SK-N-SH (cell line): ENCODE results near the gene MAP4K4. TPM values are rescaled to one million over a fixed set of nuclear protein-coding genes. Genes with fewer than 3 reads are reported as not detected.
A peak's percentile ranks its signal among the peaks of the same experiment; 100 is the strongest.

Experiments
- CTCF ChIA-PET: fragments of 300-600, 350-600 bp; formaldehyde crosslinking; extraction: SDS; loops from one replicate; lab custom pipeline; 2021; lab: Yijun Ruan, JAX
- POLR2A ChIA-PET: fragments of 350-600 bp; sonication (Branson Sonifier 250); formaldehyde crosslinking; extraction: SDS; loops from one replicate; lab custom pipeline; 2020; ENCODE audit warnings: antibody characterized with exemption, inconsistent platforms; lab: Yijun Ruan, JAX
- DNase-seq: peaks from one replicate; pipeline ENCODE4 v3.0.0; 2012
- H2AFZ ChIP-seq: fragments of 200-600 bp; sonication (generic); 2 replicates; pipeline ENCODE4 v1.8.1; 2016; ENCODE audit warnings: antibody characterized with exemption, mild to moderate bottlenecking, low read depth
- H3F3A ChIP-seq: fragments of 200-600 bp; sonication (generic); replicated peaks from 2 replicates; pipeline ENCODE3; 2016; ENCODE audit warnings: antibody characterized with exemption, mild to moderate bottlenecking; ENCODE audit not compliant: insufficient read depth
- H3K27ac ChIP-seq, 2 experiments: fragments of 200-500 bp in 1 of 2; fragments of 200-600 bp in 1 of 2; sonication (Bioruptor generic) in 1 of 2; sonication (generic), shearing (Covaris generic) in 1 of 2; 2 replicates each; pipeline versions ENCODE4 v1.5.1 to v1.6.1; 2014 to 2016; ENCODE audit warnings: low read depth in 2 of 2, inconsistent platforms in 1 of 2, low read length in 1 of 2, mild to moderate bottlenecking in 1 of 2, mixed read lengths in 1 of 2
- H3K27me3 ChIP-seq: fragments of 200-600 bp; sonication (generic), shearing (Covaris generic); 2 replicates; pipeline ENCODE4 v1.6.1; 2016; ENCODE audit warnings: mixed run types; ENCODE audit not compliant: insufficient read depth
- H3K36me3 ChIP-seq, 2 experiments: fragments of 200-500 bp in 1 of 2; fragments of 200-600 bp in 1 of 2; sonication (Bioruptor generic) in 1 of 2; sonication (generic) in 1 of 2; replicated peaks in 1 of 2; 2 replicates each; pipeline versions ENCODE3 to v1.5.1; 2014 to 2016; ENCODE audit warnings: low read length in 1 of 2, mild to moderate bottlenecking in 1 of 2; ENCODE audit not compliant: insufficient read depth in 2 of 2, control insufficient read depth in 1 of 2
- H3K4me1 ChIP-seq, 2 experiments: fragments of 200-500 bp in 1 of 2; fragments of 200-600 bp in 1 of 2; sonication (Bioruptor generic) in 1 of 2; sonication (generic), shearing (Covaris generic) in 1 of 2; 2 replicates each; pipeline versions ENCODE4 v1.5.1 to v1.6.1; 2014 to 2016; ENCODE audit warnings: low read depth in 1 of 2, low read length in 1 of 2, mixed run types in 1 of 2; ENCODE audit not compliant: insufficient read depth in 2 of 2, control insufficient read depth in 1 of 2
- H3K4me2 ChIP-seq: fragments of 200-600 bp; sonication (generic), shearing (Covaris generic); 2 replicates; pipeline ENCODE4 v1.6.1; 2017; ENCODE audit warnings: mixed run types
- H3K4me3 ChIP-seq, 2 experiments: fragments of 200-500 bp in 1 of 2; fragments of 200-600 bp in 1 of 2; sonication (Bioruptor generic) in 1 of 2; sonication (generic), shearing (Covaris generic) in 1 of 2; 2 replicates each; pipeline versions ENCODE4 v1.5.1 to v1.8.1; 2014 to 2016; ENCODE audit warnings: low read depth in 2 of 2, inconsistent platforms in 1 of 2, low read length in 1 of 2, mild to moderate bottlenecking in 1 of 2, mixed read lengths in 1 of 2, moderate library complexity in 1 of 2
- H3K79me2 ChIP-seq: fragments of 200-600 bp; sonication (generic); 2 replicates; pipeline ENCODE4 v1.8.1; 2017; ENCODE audit warnings: mild to moderate bottlenecking; ENCODE audit not compliant: insufficient read depth
- H3K9ac ChIP-seq: fragments of 200-600 bp; sonication (generic); 2 replicates; pipeline ENCODE4 v1.6.1; 2017; ENCODE audit warnings: mixed run types
- H3K9me2 ChIP-seq: fragments of 200-600 bp; sonication (generic); 2 replicates; pipeline ENCODE4 v1.6.1; 2017; ENCODE audit warnings: mixed run types
- H3K9me3 ChIP-seq: fragments of 200-600 bp; sonication (generic); 2 replicates; pipeline ENCODE4 v1.6.1; 2017; ENCODE audit warnings: mixed run types, mild to moderate bottlenecking, moderate library complexity
- H4K20me1 ChIP-seq: fragments of 200-600 bp; sonication (generic); 2 replicates; pipeline ENCODE4 v1.6.1; 2017; ENCODE audit warnings: mild to moderate bottlenecking, mixed run types; ENCODE audit not compliant: insufficient read depth
- EP300 ChIP-seq, 2 experiments: IDR thresholded peaks; 2 replicates each; pipeline versions ENCODE4 v1.4.0 to v1.6.1; 2012; ENCODE audit warnings: borderline replicate concordance in 1 of 2, low read depth in 1 of 2, low read length in 1 of 2
- EZH2phosphoT487 ChIP-seq: fragments of 200-600 bp; sonication (generic); IDR thresholded peaks from 2 replicates; pipeline ENCODE4 v1.6.1; 2017; ENCODE audit warnings: low read depth, mixed run types, mild to moderate bottlenecking, antibody characterized with exemption, moderate library complexity, borderline replicate concordance
- GATA2 ChIP-seq: sonication (generic); formaldehyde crosslinking; IDR thresholded peaks from 2 replicates; pipeline ENCODE4 v1.5.0; 2020; ENCODE audit warnings: mild to moderate bottlenecking, missing genetic modification reagents
- NFIC ChIP-seq: IDR thresholded peaks from 2 replicates; pipeline ENCODE4 v1.4.0; 2012; ENCODE audit warnings: borderline replicate concordance
- NRF1 ChIP-seq: IDR thresholded peaks from 2 replicates; pipeline ENCODE4 v1.6.1; 2012; ENCODE audit warnings: low read depth, mild to moderate bottlenecking, low read length
- RAD21 ChIP-seq: IDR thresholded peaks from 2 replicates; pipeline ENCODE4 v1.6.1; 2012; ENCODE audit warnings: mild to moderate bottlenecking, low read length
- RFX5 ChIP-seq: IDR thresholded peaks from 2 replicates; pipeline ENCODE4 v1.6.1; 2012; ENCODE audit warnings: mild to moderate bottlenecking, improper control_type of control experiment, low read length
- TCF12 ChIP-seq: IDR thresholded peaks from 2 replicates; pipeline ENCODE4 v1.4.0; 2012
- YY1 ChIP-seq: IDR thresholded peaks from 2 replicates; pipeline ENCODE4 v1.4.0; 2012; ENCODE audit warnings: low read depth, mild to moderate bottlenecking
- WGBS: methylation state at CpG from one replicate; pipeline ENCODE4 v1.1.6; 2017; ENCODE audit warnings: low lambda C conversion rate; 5-methylcytosine and 5-hydroxymethylcytosine counted together
- polyA plus RNA-seq, 3 experiments: library from polyadenylated mRNA; depleted of rRNA; stranded (reverse); fragments of >200 nt; gene quantifications; 2 replicates each; pipeline ENCODE4 v1.2.3, GENCODE V29; 2012
- TF ChIP-seq, protein P1 (sequence below): fragments of 200-600 bp; sonication (generic); IDR thresholded peaks from 2 replicates; pipeline ENCODE4 v1.6.1; 2017; ENCODE audit warnings: antibody characterized with exemption, mild to moderate bottlenecking, moderate library complexity
- TF ChIP-seq, protein P2 (sequence below): IDR thresholded peaks from 2 replicates; pipeline ENCODE4 v1.6.1; 2012; ENCODE audit warnings: mild to moderate bottlenecking, low read depth, low read length, moderate library complexity
- TF ChIP-seq, protein P3 (sequence below): fragments of 150-350 bp; IDR thresholded peaks from 2 replicates; pipeline ENCODE4 v1.6.1; 2016; ENCODE audit warnings: mild to moderate bottlenecking, low read depth, low read length

The MAP4K4 gene
- polyA plus RNA-seq, 1 of the 3 experiments (the other 2 are of a cell fraction), result 72.9 TPM

DNA sequence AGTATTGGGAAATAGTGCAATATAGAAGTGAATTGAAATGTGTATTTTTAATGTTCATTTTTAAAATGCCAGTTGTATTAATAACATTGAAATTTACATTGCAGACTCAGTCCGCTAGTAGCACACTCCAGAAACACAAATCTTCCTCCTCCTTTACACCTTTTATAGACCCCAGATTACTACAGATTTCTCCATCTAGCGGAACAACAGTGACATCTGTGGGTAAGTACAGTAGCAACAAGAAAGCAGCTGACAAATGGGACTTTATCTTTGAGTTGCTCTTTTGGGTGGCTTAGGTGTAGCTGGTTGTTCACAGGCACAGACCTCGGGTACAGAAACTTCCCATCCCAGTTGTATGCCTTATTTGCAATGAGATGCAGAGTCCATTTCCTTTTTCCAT lies 176.0 kb downstream of the MAP4K4 start:
- Histone ChIP-seq H3K4me1 (no peaks in the 10 kb centered on the region), H3K27ac (no peak overlapping the region), H3K4me2 (no peak overlapping the region), H3K79me2 (no peaks in the 10 kb centered on the region), H3K27me3 (no peaks in the 10 kb centered on the region), H3K4me3 (no peak overlapping the region), H3F3A (peaks cover 6% of the 10 kb centered on the region), H3K9ac (no peak overlapping the region), H3K9me2 (no peaks in the 10 kb centered on the region), H3K36me3 (peaks cover 86 to 91% of the 10 kb centered on the region in 2 experiments), H4K20me1 (no peaks in the 10 kb centered on the region), H2AFZ (no peak overlapping the region), H3K9me3 (no peaks in the 10 kb centered on the region)
- POLR2A ChIA-PET, result no interaction called here
- CTCF ChIA-PET, result interaction anchor here (0.5 to 1.5 kb wide), 14 partner anchors 9 to 563 kb away, joined by 3 to 7 read pairs (median 4); no protein-coding TSS in a partner anchor
- WGBS, result 94% methylated on average over 3 of the region's 3 CpGs
- TF ChIP-seq EZH2phosphoT487 (no peak), NRF1 (no peak), RAD21 (peak; percentile 57), NFIC (no peak), EP300 (IDR thresholded peaks at IDR 0.05; ENCODE audit: borderline replicate concordance in 1 of 2, low read depth in 1 of 2, low read length in 1 of 2) (no peak), GATA2 (CRISPR knock-in tag) (no peak), YY1 (no peak), RFX5 (no peak), TCF12 (no peak)
- TF ChIP-seq, protein P1, sequence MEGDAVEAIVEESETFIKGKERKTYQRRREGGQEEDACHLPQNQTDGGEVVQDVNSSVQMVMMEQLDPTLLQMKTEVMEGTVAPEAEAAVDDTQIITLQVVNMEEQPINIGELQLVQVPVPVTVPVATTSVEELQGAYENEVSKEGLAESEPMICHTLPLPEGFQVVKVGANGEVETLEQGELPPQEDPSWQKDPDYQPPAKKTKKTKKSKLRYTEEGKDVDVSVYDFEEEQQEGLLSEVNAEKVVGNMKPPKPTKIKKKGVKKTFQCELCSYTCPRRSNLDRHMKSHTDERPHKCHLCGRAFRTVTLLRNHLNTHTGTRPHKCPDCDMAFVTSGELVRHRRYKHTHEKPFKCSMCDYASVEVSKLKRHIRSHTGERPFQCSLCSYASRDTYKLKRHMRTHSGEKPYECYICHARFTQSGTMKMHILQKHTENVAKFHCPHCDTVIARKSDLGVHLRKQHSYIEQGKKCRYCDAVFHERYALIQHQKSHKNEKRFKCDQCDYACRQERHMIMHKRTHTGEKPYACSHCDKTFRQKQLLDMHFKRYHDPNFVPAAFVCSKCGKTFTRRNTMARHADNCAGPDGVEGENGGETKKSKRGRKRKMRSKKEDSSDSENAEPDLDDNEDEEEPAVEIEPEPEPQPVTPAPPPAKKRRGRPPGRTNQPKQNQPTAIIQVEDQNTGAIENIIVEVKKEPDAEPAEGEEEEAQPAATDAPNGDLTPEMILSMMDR, result peak; percentile 34; the same call in 1 of the 2 replicates
- TF ChIP-seq, protein P2, sequence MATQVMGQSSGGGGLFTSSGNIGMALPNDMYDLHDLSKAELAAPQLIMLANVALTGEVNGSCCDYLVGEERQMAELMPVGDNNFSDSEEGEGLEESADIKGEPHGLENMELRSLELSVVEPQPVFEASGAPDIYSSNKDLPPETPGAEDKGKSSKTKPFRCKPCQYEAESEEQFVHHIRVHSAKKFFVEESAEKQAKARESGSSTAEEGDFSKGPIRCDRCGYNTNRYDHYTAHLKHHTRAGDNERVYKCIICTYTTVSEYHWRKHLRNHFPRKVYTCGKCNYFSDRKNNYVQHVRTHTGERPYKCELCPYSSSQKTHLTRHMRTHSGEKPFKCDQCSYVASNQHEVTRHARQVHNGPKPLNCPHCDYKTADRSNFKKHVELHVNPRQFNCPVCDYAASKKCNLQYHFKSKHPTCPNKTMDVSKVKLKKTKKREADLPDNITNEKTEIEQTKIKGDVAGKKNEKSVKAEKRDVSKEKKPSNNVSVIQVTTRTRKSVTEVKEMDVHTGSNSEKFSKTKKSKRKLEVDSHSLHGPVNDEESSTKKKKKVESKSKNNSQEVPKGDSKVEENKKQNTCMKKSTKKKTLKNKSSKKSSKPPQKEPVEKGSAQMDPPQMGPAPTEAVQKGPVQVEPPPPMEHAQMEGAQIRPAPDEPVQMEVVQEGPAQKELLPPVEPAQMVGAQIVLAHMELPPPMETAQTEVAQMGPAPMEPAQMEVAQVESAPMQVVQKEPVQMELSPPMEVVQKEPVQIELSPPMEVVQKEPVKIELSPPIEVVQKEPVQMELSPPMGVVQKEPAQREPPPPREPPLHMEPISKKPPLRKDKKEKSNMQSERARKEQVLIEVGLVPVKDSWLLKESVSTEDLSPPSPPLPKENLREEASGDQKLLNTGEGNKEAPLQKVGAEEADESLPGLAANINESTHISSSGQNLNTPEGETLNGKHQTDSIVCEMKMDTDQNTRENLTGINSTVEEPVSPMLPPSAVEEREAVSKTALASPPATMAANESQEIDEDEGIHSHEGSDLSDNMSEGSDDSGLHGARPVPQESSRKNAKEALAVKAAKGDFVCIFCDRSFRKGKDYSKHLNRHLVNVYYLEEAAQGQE, result no peak
- TF ChIP-seq, protein P3, sequence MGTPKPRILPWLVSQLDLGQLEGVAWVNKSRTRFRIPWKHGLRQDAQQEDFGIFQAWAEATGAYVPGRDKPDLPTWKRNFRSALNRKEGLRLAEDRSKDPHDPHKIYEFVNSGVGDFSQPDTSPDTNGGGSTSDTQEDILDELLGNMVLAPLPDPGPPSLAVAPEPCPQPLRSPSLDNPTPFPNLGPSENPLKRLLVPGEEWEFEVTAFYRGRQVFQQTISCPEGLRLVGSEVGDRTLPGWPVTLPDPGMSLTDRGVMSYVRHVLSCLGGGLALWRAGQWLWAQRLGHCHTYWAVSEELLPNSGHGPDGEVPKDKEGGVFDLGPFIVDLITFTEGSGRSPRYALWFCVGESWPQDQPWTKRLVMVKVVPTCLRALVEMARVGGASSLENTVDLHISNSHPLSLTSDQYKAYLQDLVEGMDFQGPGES, result no peak
- DNase-seq, result peak; percentile 13
